GM23248 (cell line): Measurements from ENCODE around the gene CASP9. TPM values are rescaled to one million over a fixed set of nuclear protein-coding genes. Genes with fewer than 3 reads are reported as not detected.
"Not testable (repeated sequence)": the region's sequence is repeated elsewhere in the genome, so short reads cannot be mapped to it uniquely, and the experiment has no call there.

Experiments used
- DNase-seq: peaks from one replicate; pipeline ENCODE4 v3.0.0-alpha.2; 2015
- H2AFZ ChIP-seq: fragments of 200-600 bp; sonication (generic); 2 replicates; pipeline ENCODE4 v1.6.1; 2016; ENCODE audit warnings: antibody characterized with exemption
- H3F3A ChIP-seq: fragments of 200-600 bp; sonication (generic); 2 replicates; pipeline ENCODE4 v1.6.1; 2016; ENCODE audit warnings: mild to moderate bottlenecking, antibody characterized with exemption, mixed run types; ENCODE audit not compliant: insufficient read depth
- H3K27ac ChIP-seq: fragments of 200-600 bp; sonication (generic); 2 replicates; pipeline ENCODE4 v1.5.1; 2016; ENCODE audit warnings: mild to moderate bottlenecking
- H3K27me3 ChIP-seq: fragments of 200-600 bp; sonication (generic); replicated peaks from 2 replicates; pipeline ENCODE4 v1.6.1; 2016; ENCODE audit warnings: mild to moderate bottlenecking; ENCODE audit not compliant: insufficient read depth
- H3K36me3 ChIP-seq: fragments of 200-600 bp; sonication (generic); 2 replicates; pipeline ENCODE4 v1.6.1; 2016; ENCODE audit warnings: low read depth, mild to moderate bottlenecking
- H3K4me1 ChIP-seq: fragments of 200-600 bp; sonication (generic); 2 replicates; pipeline ENCODE4 v1.6.1; 2016; ENCODE audit warnings: mild to moderate bottlenecking; ENCODE audit not compliant: insufficient read depth
- H3K4me2 ChIP-seq: fragments of 200-600 bp; sonication (generic); one replicate; pipeline ENCODE4 v1.6.1; 2016; ENCODE audit warnings: mild to moderate bottlenecking; ENCODE audit not compliant: unreplicated experiment
- H3K4me3 ChIP-seq: fragments of 200-600 bp; sonication (generic); 2 replicates; pipeline ENCODE4 v1.5.1; 2016; ENCODE audit warnings: mild to moderate bottlenecking
- H3K79me2 ChIP-seq: fragments of 200-600 bp; sonication (generic); 2 replicates; pipeline ENCODE4 v1.6.1; 2016; ENCODE audit warnings: mild to moderate bottlenecking; ENCODE audit not compliant: insufficient read depth
- H3K9ac ChIP-seq: fragments of 200-600 bp; sonication (generic); 2 replicates; pipeline ENCODE4 v1.6.1; 2016; ENCODE audit warnings: mild to moderate bottlenecking
- H3K9me2 ChIP-seq: fragments of 200-600 bp; sonication (generic); 2 replicates; pipeline ENCODE4 v1.6.1; 2016; ENCODE audit warnings: mixed run types, mild to moderate bottlenecking, moderate library complexity; ENCODE audit not compliant: insufficient read depth
- H3K9me3 ChIP-seq: fragments of 200-600 bp; sonication (generic); one replicate; pipeline ENCODE4 v1.6.1; 2017; ENCODE audit warnings: low read depth
- H4K20me1 ChIP-seq: fragments of 200-600 bp; sonication (generic); 2 replicates; pipeline ENCODE4 v1.6.0; 2016; ENCODE audit not compliant: insufficient read depth
- EZH2 ChIP-seq: fragments of 200-600 bp; sonication (generic); IDR thresholded peaks from 2 replicates; pipeline ENCODE4 v1.6.1; 2018; ENCODE audit warnings: antibody characterized with exemption, mild to moderate bottlenecking; ENCODE audit not compliant: insufficient read depth, poor library complexity, severe bottlenecking
- EZH2phosphoT487 ChIP-seq: fragments of 200-600 bp; sonication (generic); IDR thresholded peaks from 2 replicates; pipeline ENCODE4 v1.6.1; 2018; ENCODE audit warnings: antibody characterized with exemption, moderate library complexity, mild to moderate bottlenecking, low read depth; ENCODE audit not compliant: insufficient read depth
- WGBS, 2 experiments: methylation state at CpG; one replicate each; pipeline ENCODE4 v1.1.6; 2015 to 2017; ENCODE audit warnings: low lambda C conversion rate in 2 of 2, low coverage in 1 of 2; ENCODE audit errors: missing lambda C conversion rate in 2 of 2; 5-methylcytosine and 5-hydroxymethylcytosine counted together
- in situ Hi-C: fragments of 300-500 bp; cut with MboI; formaldehyde crosslinking; loops from 2 replicates; pipeline ENCODE4 v1.15.0; 2020
- polyA plus RNA-seq: library from polyadenylated mRNA; unstranded; fragments of >200 nt; fragmentation: Nextera tagmentation; extraction: Ambion mirVana; gene quantifications from 2 replicates; pipeline ENCODE4 v1.2.1, GENCODE V29; 2016
- total RNA-seq: library from RNA; depleted of rRNA; stranded (reverse); fragments of >200 nt; shearing (Covaris generic); gene quantifications from 2 replicates; pipeline ENCODE4 v1.2.3, GENCODE V29; 2014

Gene CASP9
- total and polyA plus RNA-seq, 2 experiments from 2014 or later: 6.7 to 15.8 TPM

DNA sequence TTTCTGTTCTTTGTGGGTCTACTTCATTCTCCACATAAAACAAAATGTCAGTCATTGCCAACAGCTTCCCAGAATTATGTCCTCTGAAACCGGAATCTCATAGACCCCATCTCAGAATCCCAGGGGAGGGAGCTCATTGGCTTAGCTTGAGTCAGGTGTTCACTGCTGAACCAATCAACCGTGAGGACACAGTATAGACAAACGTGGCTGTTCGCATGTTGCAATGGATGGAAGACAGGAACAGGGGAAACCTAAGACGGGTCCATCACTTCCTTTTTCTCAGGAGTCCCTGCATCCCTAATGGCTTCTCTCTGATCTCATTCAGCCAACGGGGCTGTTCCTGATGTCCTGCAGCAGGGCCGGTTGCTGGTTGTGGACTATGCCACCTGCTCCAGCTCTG is 58.3 kb downstream of the CASP9 start:
- 0 out of 2 replicates have a peak, but pooled peaks cover 4% of the 10 kb centered on the region for H3K4me1 ChIP-seq
- H3K4me2 ChIP-seq: no peak overlapping the region
- no peaks in the 10 kb centered on the region for H3K79me2 ChIP-seq
- TF ChIP-seq EZH2 (no peak), EZH2phosphoT487 (no peak)
- H3K27me3 ChIP-seq: no peaks in the 10 kb centered on the region; the same call in 1 of the 2 replicates
- WGBS, 2 experiments: 80 to 85% methylated on average over 7 of the region's 7 CpGs
- no peak overlapping the region for H3K27ac ChIP-seq
- no peaks in the 10 kb centered on the region for H3F3A ChIP-seq
- H3K9ac ChIP-seq: no peak overlapping the region
- H3K36me3 ChIP-seq: no peaks in the 10 kb centered on the region
- no peaks in the 10 kb centered on the region for H3K9me3 ChIP-seq
- H3K4me3 ChIP-seq: no peak overlapping the region
- DNase-seq: no peak
- no peaks in the 10 kb centered on the region for H4K20me1 ChIP-seq
- H3K9me2 ChIP-seq: no peaks in the 10 kb centered on the region
- no peak overlapping the region for H2AFZ ChIP-seq
- in situ Hi-C loops: no loop called here

- H3K4me2 ChIP-seq, H3K27me3 ChIP-seq, H3K36me3 ChIP-seq, H2AFZ ChIP-seq, in situ Hi-C loops, H3K9me2 ChIP-seq, H3K9me3 ChIP-seq, H3K9ac ChIP-seq, H3K4me3 ChIP-seq, H4K20me1 ChIP-seq, DNase-seq, H3K79me2 ChIP-seq, H3K27ac ChIP-seq, H3F3A ChIP-seq: not testable (repeated sequence)
- H3K4me1 ChIP-seq: peaks cover 13% of the 10 kb centered on the region; the same call in 1 of the 2 replicates
- 76 to 81% methylated on average over 5 of the region's 5 CpGs for whole genome bisulfite sequencing, 2 experiments
These were observed 60.1 kb downstream of the CASP9 start for GRCh38 chr1:15463926-15464322.

GRCh38 chr1:15463064-15463800 is 60.8 kb downstream of the CASP9 start:
- in situ Hi-C loops, H3K79me2 ChIP-seq, H3K27me3 ChIP-seq, H3K4me2 ChIP-seq, H3K9ac ChIP-seq, H3F3A ChIP-seq, H3K36me3 ChIP-seq, H3K27ac ChIP-seq, H4K20me1 ChIP-seq, H3K9me3 ChIP-seq, H3K9me2 ChIP-seq, H3K4me3 ChIP-seq, DNase-seq, H2AFZ ChIP-seq: not testable (repeated sequence)
- WGBS, 2 experiments: 83 to 90% methylated on average over 14 to 15 of the region's 15 CpGs
- peaks cover 13% of the 10 kb centered on the region; the same call in 1 of the 2 replicates for H3K4me1 ChIP-seq

- Histone ChIP-seq H3K9me2 (no peaks in the 10 kb centered on the region), H3K27ac (no peak overlapping the region), H3K4me1 (peaks cover 13% of the 10 kb centered on the region; the same call in 1 of the 2 replicates), H3K4me2 (no peak overlapping the region), H4K20me1 (no peaks in the 10 kb centered on the region), H3K79me2 (no peaks in the 10 kb centered on the region), H3F3A (no peaks in the 10 kb centered on the region), H3K27me3 (no peaks in the 10 kb centered on the region; the same call in 1 of the 2 replicates), H2AFZ (no peak overlapping the region), H3K4me3 (no peak overlapping the region), H3K36me3 (no peaks in the 10 kb centered on the region), H3K9me3 (no peaks in the 10 kb centered on the region), H3K9ac (no peak overlapping the region)
- peak; percentile 10 for DNase-seq
- no peak for TF ChIP-seq EZH2phosphoT487
- TF ChIP-seq EZH2: no peak
- in situ Hi-C loops: no loop called here
- 82 to 84% methylated on average over 9 of the region's 9 CpGs for WGBS, 2 experiments
These were observed 63.3 kb downstream of the CASP9 start for GRCh38 chr1:15460708-15461095.
